ENCODE results near the gene CDH2. TPM values are rescaled to one million over a fixed set of nuclear protein-coding genes. Genes with fewer than 3 reads are reported as not detected.
A peak's percentile ranks its signal among the peaks of the same experiment; 100 is the strongest.

CDH2 gene
- total RNA-seq, 1 experiment from 2014 or later: 285 TPM

DNA sequence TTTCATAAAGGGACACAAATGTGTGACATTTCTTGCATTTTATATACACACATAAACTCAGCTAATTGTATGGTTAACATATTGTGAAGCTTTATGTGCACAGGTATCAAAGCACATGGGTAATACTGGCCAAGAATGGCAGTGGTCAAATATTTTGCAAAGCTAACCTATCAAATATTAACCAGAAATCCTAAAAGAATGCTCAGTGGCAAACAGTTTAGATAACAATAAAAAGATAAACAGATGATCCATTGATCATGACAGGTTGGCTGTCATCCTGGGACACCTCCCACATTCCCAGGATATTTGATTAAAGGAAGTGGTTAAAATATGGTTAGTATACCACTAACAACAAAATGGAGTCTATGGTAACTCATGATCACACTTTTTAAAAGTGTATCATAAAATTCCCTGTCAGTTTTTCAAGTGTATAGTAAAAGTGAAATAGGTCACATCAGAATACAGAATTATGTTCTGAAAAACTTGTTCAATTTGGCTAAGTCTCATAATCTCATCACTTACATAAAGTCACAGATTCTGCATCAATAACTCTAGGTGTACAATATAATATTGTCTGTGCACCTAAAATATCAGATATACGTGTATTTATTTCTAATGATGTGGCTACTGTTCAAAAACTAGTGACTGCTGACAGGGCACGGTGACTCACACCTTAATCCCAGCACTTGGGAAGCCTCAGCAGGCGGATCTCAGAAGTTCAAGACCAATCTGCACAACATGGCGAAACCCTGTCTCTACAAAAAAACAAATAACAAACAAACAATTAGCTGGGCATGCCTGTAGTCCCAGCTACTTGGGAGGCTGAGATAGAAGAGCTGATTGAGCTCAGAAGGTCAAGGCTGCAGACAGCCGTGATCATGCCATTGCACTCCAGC lies 48.9 kb downstream of the CDH2 start:
- peak; percentile 55 for DNase-seq (ENCODE audit: low spot score)

DNA sequence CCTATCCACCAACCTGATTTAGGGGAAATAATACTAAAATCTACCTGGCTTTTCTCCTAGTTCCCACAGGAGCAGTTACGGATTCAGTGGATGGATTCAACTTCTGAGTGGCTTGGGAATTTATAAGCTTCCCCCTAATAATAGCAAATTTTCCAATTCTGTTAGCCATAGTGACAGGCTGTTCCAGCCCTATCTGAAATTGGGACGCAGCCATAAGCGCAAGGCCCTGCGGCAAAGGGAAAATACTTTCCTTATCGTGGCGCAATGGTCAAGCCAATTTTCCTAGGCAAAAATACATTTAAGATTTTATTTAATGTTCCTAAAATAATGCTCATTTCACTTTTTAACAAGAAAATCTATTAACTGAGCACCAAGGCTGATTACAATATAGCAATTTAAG lies 49.7 kb downstream of the CDH2 start:
- no peak for DNase-seq (ENCODE audit: low spot score)

DNA sequence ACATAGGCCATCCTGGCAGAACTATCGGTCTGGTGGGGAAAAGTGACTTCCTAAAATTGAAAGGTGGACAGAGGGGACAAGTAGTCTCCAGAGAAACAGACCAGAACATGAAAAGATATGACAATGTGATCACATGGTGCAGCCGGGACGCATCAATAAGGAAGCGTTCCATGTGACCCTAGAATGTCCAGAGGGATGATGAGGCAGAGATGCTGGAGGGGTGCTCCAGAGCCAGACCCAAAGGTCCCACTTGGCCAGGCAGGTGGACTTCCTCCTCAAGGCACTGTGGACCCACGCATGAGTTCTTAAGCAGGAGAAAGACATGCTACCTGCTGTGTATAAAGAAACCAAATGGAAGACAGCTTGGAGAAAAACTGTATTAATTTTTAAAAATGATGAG lies 50.2 kb downstream of the CDH2 start:
- DNase-seq (ENCODE audit: low spot score): no peak

DNA sequence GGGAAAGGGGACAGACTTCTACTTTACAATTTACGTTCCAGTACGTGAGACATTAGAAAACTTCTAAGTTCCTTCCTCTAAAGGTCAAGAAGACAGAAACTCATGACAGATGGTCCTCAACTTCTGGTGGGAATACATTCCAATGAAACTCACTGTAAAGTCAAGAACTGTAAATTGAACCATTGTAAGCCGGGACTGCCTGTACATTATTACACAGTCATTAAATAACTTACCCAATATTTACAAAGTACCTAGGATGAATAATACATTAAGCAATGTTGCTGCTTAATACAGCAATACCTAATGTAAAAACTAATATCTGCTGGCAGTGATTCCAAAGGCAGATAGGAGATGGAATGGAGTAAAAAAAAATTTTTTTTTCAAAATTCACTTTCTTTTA lies 51.9 kb downstream of the CDH2 start:
- no peak for DNase-seq (ENCODE audit: low spot score)

DNA sequence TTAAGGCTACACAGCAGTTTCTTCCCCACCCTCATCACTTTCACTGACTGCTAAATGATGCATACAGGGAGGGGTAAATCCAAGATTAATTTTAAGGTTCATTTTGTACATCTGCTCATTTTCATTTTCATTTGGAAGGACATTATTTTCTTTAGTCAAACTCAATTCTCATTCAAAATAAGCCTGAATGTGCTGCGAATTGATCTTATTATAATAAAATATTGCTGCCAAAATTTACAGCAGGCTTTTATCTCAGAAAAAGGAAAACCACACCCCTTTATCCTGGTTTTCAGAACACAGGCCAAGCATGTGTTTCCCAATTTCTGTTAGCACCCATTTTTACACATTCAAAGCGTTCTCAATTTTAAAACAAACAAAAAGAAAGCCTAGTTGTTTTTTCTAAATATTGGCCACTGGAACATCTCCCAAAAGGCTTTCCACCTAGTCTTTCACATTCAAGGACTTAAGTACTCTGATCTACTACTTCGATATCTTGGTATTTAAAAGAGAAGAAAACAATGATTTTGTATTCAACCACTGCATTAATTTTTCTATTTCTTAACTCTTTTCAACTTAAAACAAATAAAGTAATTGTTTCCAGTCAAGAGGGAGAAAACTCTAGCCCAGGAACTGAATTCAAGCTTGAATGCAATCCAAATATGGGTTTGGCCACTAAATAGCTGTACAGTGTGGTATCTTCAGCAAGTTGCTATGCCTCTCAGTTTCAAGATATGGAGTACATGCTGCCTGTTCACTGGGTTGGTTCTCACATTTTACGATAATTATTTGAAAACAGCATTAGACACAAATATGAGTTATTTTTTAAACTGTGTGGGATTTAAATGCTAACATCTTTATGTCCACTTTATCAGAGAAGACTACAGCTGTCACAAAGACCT lies 52.5 kb downstream of the CDH2 start:
- DNase-seq (ENCODE audit: low spot score): no peak

DNA sequence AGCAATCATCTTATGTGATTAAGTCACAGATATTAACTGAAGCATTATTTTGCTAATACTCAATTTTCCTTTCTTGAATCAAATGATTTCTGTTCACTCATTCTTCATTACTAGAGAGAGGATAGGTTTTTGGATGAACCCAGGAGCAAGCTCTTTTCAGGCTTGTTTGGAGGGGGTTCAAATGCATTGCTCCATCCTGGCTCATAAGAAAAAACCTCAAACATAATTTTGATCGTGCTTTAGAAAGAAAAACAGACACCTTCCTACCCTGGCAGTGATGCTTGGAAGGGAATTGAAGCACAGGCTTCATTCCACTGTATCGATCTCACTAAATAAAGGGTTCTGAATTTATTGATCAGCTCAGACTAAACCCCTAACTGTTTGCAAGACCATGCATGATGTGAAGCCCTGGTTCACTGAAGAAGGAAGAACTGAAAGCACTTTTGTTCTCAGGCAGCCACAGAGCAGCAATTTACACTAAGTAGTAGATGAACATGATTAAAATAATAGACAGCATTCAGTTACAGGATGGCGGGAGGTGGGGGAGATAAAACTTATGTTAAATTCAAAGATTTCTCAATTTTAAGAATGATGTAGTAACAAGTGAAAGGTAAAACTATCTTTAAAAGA lies 53.4 kb downstream of the CDH2 start:
- DNase-seq (ENCODE audit: low spot score): no peak

DNA sequence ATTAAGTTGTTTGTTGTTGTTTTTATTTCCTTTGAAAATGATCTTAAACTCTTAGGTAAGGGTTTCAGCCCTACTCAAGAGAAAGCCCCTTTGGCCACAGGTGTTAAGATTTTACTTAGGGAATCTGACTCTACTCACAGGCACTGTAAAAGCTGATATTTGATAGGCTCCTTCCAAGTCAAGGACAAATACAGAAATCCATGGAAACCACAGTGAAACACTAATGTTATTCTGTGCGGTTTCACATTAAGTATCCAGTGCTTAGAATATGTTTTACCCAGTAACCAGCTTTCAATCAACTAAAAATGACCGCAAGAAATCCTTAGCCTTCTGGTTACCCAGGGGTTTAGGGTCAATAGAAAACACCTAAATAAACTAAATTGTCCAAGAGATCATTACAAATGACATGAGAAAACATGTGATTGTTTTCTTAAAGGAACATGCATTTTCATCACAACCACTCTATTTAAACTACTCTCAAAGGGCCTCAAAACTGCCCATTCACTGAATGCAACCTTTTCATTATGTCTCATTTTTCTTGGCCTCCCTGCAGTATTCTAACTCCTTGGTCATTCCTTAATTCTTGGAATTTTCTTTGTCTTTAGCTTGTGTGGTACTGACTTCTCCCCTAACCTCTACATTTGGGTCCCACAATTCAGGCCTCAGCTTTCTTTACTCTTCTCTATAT lies 56.0 kb downstream of the CDH2 start:
- no peak for DNase-seq (ENCODE audit: low spot score)

DNA sequence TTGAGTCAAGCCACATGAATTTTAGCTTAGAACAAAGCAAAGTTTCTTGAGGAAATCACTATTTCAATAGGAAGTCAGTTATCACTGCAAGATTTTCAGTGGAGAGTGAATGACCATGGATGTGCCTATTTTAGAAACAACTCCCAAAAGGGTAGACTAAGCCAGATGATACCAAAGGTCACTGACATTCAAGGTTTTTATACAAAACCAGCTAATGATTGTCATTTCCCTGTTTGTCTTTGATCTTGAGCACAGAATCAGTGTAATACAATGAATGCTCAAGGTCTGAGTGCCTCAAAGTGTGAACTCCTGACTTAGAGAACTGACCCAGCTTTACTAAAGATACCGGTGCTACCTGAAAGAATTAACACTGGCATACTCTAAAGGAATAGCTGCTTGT lies 60.5 kb downstream of the CDH2 start:
- DNase-seq (ENCODE audit: low spot score): no peak

DNA sequence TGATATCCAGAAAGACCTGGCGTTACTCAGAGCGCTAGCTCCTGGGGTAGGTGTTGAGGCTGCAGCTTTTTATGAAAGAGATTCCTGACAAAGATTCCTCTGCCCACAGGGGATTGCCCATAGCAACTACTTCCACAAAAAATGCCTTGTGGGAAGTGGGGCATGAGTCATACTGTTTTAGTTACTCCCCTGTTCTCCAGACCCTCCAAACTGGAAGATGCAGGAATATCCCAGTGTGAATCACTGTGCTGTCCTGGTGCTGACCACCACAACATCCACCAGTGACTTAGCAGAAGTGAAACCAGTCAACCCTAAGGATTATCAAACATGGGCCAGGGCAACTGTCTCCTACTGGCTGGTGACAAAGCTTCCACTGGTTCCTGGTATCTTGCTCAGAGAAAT lies 61.8 kb downstream of the CDH2 start:
- peak; percentile 98 for DNase-seq (ENCODE audit: low spot score)

DNA sequence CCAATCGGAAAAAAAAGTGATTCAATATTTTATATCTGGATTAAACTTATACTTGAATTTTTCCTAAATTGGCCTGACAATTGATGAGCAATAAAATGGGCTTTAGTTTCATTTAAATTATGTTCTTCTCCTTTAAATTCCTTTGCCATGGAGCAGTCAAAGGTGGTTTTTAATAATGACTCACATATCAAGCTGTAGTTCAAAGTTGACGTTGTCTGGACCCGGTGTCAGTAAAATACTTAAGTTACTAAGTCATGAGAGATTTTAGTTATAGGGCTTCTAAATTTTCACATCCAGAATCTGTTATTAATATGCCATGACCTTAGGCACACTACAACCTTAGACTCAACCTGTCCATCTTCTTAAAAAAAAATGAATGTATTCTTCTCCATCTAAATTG lies 62.5 kb downstream of the CDH2 start:
- peak; percentile 73 for DNase-seq (ENCODE audit: low spot score)

DNA sequence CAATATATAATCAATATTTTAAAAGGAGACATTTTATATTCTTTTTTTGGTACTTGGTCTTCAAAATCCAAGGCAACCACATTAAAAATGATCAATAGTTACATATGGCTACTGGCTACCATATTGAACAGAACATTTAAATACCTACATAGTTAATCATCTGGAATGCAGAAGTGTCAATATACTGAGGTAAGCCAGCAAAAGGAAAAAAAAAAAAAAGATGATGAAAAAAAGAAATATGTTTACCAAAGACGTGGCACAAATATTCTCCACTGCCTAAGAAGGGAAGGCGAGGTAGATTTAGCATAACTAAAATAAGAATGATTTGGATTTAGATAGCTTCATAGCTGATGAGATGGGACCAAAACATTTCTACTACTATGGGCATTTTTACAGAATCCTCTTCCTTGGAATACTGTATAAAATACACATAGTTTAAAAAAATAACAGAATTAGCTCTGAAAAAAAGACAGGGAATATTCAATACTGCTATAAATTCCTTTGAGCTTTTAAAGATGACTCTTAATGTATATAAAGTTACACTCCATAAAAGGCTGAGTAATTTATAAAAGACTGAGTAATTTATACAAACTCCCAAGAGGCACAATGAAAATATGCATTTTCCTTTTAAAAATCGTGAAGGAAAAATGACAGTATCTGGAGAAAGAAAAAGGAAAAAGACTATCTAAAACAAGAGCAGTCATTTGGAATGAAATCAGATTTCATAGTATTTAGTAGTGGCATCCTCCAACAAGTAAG lies 63.5 kb downstream of the CDH2 start:
- no peak for DNase-seq (ENCODE audit: low spot score)

DNA sequence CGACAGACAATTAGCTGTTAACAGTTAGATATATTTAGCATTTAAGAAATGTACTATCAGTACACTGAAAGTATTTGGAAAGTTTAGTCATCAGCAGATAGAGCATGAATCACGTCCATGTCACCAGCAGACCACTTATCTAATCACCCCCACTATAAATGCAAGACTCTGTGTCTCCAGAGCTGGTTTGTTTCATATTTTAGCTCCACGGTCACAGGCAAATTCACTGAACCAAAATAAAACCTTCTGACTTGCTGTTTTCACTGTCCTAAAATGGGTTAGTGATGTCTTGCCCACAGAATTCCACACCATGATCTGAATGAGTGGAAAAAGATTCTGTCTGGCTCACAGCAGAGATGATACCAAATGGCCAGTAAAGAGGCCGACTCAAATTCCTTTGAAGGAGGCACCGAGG lies 64.9 kb downstream of the CDH2 start:
- DNase-seq (ENCODE audit: low spot score): peak; percentile 89

DNA sequence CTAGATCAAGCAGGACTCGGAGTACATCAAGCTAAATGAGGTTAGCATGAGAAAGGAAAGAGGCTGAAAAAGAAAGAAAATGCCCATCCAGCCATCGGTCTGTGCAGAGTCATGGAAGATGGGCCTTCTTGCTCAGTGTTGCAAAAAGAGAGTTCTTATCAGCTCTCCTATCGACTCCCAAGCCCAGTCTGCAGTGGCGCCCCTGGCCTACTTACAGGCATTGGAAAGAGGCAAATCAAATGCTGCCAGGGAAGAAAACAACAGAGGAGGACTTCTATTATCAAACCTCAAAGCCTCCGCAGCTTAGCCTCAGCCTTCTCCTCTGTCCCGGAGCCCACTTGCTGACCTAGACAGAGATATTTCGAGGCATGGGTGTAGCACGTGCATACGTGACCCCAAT lies 66.0 kb downstream of the CDH2 start:
- DNase-seq (ENCODE audit: low spot score): no peak

DNA sequence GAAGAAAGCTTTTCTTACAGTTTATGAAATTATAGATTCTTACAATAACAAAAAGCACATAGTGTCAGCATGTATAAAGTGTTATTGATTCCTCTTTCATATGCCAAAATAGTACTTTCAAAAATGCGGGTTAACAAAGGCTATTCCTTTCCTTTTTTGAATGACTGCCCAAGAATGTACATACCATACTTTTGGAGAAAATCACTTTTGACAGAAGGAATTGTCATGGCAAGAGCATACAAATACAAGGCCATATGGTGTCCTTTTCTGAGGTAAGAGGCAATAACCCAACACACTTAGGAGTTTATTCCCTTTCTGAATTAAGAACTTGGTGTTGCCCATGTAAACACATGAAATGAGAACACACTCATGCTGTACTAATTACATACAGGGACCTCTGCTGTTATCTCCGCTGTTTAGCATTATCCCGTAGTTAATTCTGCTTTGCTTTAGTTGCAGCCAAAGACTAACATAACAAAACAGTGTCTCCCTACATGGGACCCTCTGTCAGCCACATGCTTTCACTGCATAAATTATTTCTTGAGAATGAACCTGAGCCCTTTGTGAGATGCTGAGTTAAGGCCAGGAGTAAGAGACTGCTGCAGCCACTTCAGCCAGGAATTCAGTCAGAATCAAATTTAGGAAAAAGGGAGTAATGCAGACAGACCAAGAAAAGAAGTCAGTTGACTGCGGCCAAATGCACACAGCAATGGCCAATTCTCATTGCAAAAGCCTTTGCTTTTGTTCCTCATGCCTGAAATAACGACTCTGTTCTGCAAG lies 67.0 kb downstream of the CDH2 start:
- no peak for DNase-seq (ENCODE audit: low spot score)

DNA sequence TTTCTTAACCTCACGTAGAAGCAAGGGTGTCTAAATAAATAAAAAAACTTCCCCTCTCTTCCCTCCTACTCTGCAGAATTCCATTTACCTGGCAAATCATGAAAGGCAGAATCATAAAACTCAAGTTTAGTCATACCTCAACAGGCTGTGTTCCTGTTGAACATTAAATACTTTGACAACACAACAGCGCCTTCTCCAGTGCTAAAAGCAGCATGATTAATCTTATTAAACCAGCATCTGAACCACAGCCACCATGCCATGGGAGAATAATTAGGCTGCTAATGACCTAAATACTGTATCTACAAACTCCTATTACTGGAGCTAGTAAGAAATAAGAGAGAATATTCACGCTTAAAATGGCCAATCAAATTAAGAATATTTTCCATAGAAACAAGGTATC lies 68.1 kb downstream of the CDH2 start:
- DNase-seq (ENCODE audit: low spot score): peak; percentile 35

DNA sequence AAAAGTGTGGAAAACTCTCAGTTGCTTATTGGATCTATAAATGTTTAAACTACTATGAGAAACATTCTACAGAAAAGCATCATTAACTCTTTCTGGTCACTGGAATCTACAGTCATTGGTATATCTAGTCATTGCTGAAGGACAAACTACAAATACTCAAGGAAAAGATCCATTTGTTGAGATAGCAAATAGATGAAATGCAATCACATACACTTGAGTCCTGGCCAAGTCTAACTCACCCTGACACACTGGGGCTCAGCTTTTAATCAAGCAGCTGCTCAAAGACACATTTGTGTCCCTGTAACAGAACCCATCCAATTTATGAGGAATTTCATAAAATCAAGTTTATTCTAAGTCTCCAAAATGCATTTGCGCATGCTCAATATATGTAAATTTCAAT lies 68.7 kb downstream of the CDH2 start:
- DNase-seq (ENCODE audit: low spot score): no peak

DNA sequence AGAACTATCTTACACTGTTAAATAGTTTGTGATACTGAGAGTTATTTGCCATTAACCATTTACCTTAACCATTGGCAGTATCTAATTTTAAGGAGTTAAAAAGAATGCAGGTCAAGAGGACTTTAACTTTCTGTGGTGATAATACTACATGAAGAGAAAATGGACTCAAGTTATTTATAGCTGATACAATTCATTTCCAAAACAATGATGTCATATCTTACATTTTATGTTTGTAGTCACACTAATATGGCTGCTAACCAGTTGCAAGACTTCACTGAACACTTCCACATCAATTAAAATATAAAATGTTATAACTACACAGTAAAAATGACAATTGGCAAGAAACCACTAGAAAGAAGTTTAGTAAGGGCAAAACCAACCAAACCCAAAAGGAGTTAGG lies 77.7 kb downstream of the CDH2 start:
- no peak for DNase-seq (ENCODE audit: low spot score)

DNA sequence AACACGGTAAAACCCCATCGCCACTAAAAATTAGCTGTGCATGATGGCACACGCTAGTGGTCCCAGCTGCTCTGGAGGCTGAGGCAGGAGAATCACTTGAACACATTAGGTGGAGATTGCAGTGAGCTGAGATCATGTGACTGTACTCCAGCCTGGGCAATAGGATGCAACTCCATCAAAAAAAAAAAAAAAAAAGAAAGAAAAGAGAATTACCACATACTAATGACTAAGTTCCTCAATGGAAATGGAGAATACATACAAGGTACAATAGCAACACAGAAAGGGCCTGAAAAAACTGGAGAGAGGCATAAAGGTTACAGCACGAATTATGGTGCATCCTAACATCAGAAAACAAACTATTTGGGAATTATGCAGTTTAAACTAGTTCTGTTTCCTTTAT lies 81.3 kb downstream of the CDH2 start:
- no peak for DNase-seq (ENCODE audit: low spot score)

DNA sequence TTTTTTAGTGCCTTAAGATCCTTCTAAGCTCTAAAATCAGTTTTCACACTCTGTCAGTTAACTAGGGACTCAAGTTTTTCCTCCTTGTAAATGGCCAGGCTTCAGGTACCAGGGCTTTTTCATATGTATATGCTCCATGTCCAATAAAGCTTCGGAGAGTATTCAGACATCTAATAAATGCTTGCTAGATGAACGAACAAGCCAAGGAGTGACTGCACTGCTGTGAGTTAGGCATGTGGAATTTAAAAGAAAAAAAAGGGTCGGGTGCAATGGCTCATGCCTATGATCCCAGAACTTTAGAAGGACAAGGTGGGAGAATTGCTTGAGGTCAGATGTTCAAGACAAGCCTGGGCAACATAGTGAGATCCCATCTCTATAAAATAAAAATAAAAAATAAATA lies 81.9 kb downstream of the CDH2 start:
- DNase-seq (ENCODE audit: low spot score): no peak

DNA sequence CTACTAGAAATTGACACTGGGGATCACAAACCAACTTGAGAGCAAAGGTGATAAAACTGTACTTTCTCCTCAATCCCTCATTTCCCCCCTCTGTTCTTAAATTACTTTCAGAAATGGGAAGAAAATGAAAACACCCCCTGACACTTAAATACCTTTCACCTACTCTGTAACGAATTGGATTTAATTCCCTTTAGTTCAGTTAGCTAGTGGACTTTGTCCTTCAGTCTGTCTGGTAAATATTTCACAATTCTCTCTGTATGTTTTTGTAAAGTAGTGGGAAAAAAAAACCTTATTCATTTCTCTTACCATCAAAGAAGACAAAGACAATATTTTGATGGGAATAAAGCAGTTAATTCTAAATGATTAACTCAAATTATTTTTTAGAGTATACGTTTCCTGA lies 85.7 kb downstream of the CDH2 start:
- no peak for DNase-seq (ENCODE audit: low spot score)

All from A172 (cell line).